ENCODE measurements around the gene BMAL1.
A peak's percentile ranks its signal among the peaks of the same experiment; 100 is the strongest.

The BMAL1 gene

DNA sequence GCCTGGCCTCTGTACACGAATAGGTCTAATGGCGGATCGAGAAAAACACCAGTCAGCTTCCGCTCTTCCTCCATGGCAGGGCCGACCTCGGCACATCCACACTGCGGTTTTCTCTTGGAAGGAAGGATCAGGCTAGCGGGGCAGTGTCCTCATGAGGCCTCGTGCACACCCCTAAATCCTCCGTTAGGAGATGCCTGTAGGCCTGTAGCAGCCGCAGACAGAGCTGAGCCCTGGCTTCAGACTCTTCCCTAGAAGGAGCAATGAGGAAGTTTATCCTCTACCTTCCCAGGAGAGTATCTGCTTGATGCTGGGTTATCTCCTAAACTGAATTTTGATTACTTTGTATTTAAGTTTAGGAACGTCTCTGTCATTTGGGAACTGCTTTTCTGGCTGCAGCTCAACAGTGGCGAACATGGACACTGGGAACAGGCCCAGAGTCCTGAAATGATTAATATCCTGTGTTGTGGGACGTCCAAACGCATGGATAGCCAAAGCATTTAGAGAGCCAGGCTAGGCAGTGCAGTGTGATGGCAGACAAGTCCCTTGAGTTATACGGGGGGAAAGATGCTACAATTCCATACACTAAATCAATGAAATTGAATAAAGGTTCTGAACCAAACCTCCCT is 16.5 kb upstream of the BMAL1 start:
- no peak for DNase-seq (ENCODE audit: extremely low read depth in 1 of 2, low read depth in 1 of 2)

DNA sequence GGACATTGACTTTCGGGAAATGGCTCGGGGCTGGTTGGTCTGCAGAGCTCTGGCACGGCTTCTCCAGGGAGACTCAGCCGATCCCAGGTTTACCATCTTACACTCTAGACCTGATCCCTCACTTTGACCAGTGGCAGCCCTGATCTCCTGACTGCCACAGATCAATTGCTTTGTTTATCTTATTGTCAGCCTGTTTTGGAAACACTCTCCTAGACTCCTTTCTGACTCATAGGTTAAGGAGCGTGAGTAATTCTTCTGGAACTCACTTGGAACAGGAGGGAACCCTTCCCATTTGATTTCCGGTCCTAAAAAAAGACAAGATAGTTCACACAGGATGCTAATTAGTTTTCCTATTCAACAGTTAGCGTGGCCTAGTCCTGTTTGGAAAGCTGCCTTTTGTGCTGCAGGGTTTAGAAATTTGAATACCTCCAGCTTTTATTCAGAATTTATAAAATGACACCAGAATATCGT is 16.0 kb upstream of the BMAL1 start:
- DNase-seq (ENCODE audit: extremely low read depth in 1 of 2, low read depth in 1 of 2): no peak

DNA sequence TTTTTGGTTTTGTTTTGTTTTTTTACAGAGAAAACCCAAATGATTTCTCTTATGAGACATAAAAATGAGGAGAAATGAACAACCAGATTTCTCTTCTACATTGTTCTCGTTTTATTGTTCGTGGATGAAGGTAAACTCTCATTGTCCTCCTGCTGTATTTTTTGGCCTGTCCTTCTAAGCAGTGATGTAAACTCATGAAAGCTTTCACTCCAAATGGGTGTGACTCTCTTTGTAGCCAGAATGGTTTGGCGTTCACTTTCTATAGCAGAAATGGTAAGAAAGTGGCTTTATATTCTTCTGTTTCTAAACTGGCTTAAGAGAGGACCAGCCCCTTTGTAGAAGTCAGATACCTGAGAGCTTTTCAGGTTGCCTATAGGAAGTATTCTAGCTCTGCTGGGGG is 15.5 kb upstream of the BMAL1 start:
- DNase-seq (ENCODE audit: extremely low read depth in 1 of 2, low read depth in 1 of 2): no peak

DNA sequence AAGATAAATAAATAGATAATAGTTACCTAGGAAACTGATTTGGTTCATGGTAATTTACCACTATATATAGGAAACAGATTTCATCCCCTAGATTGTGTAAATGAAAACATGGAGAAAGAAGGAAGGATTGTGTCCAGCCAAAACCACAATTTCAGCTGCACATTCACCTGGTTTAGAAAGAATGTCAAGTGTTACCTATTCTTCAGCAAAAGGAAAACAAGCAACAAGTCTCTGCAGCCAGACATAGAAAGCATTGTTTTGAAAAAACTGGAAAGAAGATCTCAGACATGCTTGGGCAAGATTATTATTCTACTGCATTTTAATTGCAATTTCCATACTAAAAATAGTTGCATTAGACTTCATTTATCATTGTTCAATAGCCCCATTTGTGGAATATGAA is 8.8 kb upstream of the BMAL1 start:
- DNase-seq (ENCODE audit: extremely low read depth in 1 of 2, low read depth in 1 of 2): no peak

DNA sequence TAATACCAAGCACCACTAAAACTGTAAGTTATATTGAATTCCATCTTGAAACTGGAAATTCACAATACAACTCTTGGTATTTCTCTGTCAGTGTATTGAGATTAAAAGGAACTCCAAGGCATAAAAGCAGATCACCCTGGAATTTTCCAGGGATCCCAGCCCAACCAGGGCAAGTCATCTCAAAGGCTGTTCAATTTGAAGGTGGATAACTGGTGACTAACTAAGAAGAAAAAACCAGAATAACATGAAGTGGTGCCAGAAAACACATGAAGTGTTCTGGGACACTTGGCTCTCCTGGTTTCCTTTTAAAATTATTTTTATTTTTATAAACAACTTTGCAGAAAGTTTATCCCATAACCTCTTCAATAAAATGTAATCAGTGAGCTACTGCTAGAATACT is 7.8 kb upstream of the BMAL1 start:
- DNase-seq (ENCODE audit: extremely low read depth in 1 of 2, low read depth in 1 of 2): no peak

DNA sequence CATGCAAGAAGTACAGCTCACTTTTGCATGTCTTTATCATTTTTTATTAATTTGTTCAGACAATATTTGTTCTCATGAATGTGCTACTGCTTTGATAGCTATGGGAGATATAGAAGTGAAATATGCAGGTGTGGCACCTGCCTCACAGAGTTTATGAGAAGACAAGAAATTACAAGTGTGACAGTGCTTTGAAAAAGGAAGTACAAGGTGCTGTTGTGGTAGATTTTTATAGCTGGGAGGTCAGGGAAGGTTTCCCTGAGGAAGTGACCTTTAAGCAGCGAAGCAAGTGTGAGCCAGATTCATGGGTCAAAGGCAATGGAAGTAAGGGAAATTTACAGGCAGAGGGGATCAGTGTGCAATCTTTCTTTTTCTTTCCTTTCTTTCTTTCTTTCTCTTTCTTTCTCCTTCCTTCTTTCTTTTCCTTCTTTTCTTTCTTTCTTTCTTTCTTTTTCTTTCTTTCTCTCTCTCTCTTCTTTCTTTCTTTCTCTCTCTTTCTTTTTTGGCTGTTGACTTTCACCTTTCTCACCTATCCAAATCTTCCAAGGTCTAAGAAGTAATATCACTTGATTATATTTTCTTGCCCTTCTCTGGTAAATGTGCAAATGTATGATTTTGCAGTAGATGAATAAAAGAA is 6.4 kb upstream of the BMAL1 start:
- no peak for DNase-seq (ENCODE audit: extremely low read depth in 1 of 2, low read depth in 1 of 2)

DNA sequence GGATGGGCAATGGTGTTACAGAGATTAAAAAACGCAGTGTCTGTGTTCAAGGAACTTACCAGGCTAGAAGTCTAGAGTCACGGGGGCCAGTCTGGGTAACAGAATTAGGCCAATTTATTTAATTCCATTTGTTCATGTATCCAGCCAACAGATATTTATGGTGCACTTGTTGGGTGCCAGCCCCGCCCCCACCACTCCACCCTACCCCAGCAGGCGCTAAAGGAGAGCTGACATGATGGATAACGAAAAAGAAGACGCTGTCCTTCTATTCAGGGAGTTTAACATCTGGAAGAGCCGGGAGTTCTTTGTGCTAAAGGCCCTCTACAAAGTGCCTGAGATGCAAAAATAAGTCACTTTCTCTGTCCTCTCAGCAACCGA is 1.1 kb upstream of the BMAL1 start:
- DNase-seq (ENCODE audit: extremely low read depth in 1 of 2, low read depth in 1 of 2): no peak

DNA sequence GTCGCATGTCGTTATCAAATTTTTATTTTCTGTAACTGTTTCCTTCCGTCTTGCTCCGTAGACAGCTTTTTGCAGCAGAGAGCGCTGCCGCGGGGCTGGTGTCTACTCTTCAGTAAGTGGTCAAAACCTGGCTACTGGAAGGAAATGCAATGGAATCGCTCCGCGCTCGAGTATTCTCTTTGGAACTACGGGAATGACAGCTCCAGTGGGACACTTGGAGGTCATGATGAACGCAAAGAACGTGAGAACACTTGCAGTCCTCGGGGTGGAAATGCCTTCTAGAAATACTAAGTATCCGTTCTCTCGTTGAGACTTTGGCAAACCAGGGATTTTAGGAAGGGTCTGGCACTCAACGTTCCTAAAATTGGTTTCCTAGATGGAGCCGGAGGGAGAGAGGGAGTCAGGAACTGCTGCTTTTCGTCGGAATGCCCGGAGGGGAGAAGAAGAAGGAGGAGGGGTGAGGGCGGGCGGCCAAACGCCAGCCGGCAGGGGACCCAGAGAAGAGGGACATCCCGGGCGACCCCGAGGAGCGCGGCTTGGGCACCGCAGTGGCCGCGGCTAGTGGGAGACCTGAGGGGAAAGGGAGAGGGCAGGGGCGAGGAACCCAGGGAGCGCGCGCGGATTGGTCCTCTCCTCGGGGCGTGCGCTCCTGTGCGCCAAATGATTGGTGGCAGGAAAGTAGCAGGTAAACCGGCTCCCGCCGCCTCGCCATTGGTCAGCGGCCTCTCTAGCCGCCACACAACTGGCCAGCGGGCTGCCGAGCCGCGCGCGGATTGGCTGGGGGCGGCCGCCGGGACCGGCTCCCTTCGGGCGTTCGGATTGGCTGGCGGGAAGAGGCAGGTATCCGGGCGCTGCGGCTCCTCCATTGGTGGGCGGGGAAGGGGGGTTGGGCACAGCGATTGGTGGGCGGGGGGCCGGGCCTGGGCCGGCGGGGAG is 490 bp upstream of the BMAL1 start:
- peak; percentile 95 to 97 for DNase-seq (ENCODE audit: extremely low read depth in 1 of 2, low read depth in 1 of 2)

DNA sequence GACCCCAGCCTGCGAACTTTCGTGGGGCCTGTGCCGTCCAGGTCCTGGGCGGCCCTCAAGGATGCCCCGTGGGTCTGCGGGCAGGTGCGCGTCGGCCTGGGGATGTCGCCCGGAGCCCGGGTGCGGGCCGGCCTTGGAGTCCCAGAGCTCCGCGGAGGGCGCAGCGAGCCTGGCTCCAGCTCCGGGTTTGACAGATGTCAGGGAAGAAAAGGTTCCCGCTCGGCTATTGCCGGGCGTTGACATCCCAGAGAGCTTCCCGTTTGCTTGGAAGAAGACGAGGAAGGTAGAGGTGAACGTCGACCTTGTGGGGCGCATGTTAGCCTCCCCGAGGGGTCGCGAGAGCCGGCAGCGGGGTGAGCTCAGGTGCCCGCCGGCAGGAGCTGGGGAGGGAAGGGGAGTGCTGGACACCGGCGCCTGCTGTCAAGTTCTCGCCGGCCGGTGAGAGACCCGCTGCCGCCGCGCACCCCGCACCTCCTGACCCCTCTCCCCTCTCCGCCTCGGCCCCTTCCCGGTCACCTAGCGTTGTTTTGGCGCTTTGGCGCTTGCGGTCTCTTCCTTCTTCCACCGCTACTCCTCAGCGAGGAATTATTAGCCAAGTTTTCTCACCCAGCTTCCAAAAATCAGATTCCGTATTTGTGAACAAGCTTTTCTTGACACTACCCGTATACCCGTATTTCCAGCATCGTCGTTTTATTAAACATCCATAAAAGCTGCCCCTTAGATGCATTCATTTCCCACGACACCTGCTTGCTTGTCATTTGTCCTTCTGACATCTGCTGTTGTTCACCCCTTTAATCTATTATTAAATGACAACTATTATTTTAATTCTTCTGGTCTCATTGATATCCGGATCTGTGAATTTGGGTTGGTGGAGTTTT is 1.3 kb downstream of the BMAL1 start:
- no peak for DNase-seq (ENCODE audit: extremely low read depth in 1 of 2, low read depth in 1 of 2)

DNA sequence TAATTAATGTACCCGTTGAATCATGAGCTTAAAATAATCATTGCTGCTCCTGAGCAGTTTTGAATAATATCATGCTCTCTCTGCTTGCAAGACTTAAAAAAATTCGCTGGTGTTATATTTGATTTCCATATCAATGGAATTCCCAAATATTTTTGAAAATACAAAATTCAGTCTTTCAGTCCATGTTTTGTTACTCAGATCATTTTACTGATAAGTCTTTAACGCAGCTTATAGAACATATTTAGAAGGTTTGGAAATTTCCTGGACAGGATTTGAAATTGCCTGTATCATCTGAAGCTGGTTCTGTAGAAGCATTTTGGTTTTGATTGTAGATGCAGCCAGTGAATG is 1.9 kb downstream of the BMAL1 start:
- DNase-seq (ENCODE audit: extremely low read depth in 1 of 2, low read depth in 1 of 2): no peak

DNA sequence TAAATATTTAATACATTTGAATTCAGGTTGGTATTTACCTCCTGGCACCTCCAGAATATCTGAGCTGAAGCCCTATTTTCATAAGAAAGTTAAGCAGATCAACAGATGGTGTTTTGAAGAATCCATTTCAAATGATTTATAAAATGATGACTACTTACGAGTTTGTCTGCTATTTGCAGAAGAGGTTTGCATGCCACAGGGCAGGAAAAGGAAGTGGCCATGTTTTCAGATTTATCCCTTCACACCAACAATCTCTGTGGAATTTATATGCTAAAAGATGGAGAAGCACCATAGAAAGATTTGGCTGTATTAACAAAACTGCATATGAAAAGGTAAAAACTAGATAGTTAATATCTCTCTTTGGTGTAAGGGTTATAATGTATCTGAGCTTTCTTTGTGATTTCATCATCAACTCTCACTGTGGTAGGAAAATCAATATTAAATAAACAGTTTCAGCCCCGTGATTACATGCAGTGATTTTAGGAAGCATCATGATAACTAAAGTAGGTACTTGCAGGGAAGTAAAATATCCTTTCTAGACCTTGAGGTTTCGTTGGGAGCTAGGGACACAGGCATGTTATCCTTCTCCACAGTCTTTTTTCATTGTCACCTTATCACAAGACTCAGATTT is 2.6 kb downstream of the BMAL1 start:
- no peak for DNase-seq (ENCODE audit: extremely low read depth in 1 of 2, low read depth in 1 of 2)

DNA sequence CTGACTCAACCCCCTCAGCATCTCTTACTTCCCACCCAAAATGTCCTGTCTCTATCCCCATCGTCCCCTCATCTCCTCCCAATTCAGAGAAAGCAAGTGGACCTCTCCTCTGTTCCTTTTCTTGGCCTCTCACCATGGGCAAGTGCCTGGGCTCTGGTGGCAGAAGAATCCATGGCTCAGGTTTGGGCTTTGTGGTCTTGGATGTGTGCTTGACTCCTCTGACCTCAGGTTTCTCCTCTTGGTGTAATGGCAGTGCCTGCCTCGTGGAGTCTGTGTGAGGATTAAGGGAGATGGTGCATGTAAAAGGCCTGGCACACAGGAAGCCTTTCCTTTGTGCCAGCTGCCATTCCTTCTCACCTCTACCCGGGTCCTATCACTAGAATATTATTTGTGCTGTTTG is 3.2 kb downstream of the BMAL1 start:
- DNase-seq (ENCODE audit: extremely low read depth in 1 of 2, low read depth in 1 of 2): no peak

DNA sequence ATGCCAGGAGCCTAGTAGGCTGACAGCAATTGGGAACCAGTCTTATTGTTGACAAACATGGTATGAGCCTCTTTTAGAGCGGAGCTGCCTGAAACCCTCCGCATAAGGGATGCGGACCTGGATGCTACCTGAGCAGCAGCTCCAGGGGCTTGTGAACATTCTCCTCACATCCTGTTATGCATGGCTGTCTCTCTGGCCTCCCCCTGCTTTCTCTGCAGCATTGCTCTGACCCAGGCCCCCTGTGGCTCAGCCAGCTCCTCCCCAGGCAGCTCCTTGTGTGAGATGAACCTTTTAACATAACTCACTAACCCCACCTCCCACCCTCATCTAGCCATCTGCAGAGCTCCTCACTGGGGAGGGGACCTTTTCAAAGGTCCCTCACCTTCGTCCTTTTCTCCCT is 6.0 kb downstream of the BMAL1 start:
- DNase-seq (ENCODE audit: extremely low read depth in 1 of 2, low read depth in 1 of 2): no peak

DNA sequence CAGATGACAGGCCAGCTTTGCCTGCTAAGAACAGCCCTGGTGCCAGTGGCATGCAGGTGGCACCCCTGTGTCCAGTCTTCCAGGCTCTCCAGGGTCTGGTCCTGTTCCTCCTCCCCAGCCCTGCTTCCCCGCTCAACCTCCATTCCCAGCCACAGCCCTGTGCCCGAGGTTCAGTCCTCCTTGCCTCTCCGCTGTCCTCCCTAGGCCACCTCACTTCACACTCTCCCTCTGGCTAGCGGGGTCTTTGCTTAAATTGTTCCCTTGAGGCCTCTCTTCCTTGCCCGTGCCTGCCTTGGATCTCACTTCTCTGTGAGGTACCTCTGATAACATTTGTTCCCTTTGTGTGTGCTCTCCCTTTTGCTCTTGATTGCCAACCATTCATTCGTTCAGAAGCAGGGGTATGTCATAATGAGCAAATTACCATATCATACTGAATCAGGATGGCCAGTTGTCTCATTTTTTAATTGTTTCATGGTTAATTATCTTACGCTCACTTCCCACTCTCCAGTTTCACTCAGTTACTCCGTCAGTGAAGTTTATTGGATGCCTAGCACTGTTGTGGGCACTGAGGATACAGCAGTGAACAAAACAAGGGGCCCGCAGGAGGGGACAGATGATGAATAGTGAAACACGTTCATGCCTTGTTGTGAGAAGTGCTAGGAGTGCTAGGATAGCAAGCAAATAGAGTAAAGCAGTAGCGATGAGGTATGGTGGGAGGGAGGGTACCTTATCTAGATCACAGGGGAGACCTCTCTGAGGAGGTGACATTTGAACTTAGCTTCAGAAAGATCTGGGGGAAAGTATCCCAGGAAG is 7.4 kb downstream of the BMAL1 start:
- no peak for DNase-seq (ENCODE audit: extremely low read depth in 1 of 2, low read depth in 1 of 2)

DNA sequence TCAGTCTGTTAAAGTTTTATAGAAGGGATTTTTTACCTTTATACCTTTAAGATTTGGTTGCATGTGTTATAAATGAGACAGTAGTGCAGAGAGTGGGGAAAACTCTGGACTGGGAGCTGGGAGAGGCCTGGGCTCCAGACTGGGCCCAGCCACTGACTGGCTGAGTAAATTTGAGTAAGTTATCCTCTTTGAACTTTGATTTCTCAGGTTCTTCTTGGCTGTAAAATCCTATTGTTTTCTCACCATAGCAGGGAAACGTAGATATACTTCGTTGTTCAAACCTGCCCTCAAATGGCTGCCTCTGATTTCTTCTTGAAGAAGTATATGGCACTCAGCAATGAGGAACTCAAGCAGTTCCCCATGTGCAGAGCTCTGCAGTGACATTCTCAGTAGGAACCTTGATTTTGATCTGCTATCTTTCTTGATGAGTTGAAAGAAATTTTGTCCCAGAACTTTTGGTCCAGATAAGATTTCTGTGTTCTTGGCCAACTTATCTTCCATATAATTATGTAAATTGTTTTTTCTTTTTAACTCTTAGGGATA is 8.8 kb downstream of the BMAL1 start:
- no peak for DNase-seq (ENCODE audit: extremely low read depth in 1 of 2, low read depth in 1 of 2)

DNA sequence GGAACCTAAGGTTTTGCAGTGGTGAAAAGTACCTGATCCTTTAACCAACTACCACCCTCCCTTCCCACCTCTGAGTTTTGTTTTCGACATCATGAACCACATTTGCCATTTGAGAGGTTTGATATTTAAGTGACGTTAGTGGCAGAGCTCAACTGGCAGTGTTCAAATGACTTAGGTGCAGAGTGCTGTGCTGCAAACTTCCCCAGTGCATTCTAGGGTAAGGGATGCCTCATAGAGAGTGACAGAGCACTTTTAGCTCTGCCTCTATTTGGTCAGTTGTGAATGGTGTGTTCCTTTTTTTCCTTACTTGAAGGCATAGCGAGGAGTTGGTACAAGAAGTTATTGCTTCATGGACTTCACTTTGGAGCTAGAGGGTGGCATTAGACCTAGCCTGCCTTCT is 9.4 kb downstream of the BMAL1 start:
- no peak for DNase-seq (ENCODE audit: extremely low read depth in 1 of 2, low read depth in 1 of 2)

DNA sequence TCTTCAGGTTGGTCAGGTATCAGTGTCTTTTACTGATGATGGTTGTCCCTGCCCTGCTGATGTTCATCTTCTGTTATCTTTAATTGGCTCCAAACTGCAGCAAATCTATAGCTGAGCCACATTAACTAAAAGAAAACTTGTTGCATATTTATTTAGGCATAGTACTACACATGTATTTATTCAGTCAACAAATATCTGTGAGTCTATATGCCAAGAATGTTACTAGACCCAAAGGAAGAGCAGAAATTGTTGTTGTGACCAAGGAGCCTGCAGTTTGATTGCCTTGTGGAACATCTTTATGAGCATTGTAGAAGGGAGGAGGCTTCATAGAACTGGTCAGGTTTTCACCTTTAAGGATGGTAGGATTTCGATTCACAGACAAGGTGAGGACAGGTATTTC is 10.1 kb downstream of the BMAL1 start:
- DNase-seq (ENCODE audit: extremely low read depth in 1 of 2, low read depth in 1 of 2): no peak

DNA sequence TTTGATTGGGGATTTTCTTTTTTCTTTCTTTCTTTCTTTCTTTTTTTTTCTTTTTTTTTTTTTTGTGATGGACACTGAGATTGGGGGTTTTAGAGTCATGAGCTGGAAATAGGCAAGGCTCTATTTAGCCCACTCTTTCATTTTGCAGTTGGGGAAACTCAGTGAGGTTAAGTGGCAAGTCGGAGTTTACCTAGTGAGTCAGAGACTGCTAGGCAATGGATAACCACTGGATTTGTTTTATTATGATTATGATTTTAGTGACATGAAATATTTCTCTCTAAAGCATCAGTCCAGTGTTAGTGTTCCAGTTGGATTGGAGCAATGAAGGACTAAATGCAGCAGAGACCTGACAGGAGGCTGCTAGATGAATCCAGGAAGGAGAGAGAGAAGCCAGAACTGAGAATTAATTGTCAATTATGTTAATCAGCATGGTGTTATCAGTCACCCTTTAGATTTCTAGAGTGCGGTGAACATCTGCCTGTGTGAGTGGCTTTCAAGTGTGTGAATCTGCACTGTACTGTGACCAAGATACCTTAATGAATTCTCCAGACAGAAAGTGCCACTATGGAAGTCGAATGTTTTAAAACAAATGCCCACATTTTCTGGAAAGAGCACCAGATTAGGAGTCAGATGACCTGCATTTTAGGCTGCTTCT is 10.9 kb downstream of the BMAL1 start:
- no peak for DNase-seq (ENCODE audit: extremely low read depth in 1 of 2, low read depth in 1 of 2)

DNA sequence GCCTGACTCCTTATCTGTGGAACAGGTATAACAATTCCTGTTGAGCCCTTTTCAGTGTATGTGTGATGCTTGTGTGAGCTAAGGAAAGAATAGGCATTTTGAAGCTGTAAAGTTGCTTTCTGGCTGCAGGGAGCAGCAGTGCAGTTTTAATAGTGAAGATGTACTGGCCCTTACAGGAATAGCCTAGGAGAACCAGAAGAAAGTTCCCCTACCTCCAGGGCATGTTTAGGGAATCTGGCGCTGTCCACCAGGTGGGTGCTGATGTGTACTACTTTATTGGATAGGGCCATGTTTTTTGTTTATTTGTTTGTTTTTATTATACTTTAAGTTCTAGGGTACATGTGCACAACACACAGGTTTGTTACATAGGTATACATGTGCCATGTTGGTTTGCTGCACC is 11.5 kb downstream of the BMAL1 start:
- no peak for DNase-seq (ENCODE audit: extremely low read depth in 1 of 2, low read depth in 1 of 2)

All from stimulated activated CD8-positive, alpha-beta memory T cell treated with anti-CD3 and anti-CD28 coated beads, Interleukin-7, amount 100 ng/mL, for 48 hours (primary cell).